Measurements from ENCODE around the gene C6orf47.

C6orf47 gene

GRCh38 chr6:31690231-31691077 lies 29.9 kb upstream of the C6orf47 start:
- DNase-seq = no peak
- H3K4me1 Mint-ChIP-seq = peaks cover 13% of the 10 kb centered on the region
- H3K9me3 Mint-ChIP-seq = no peaks in the 10 kb centered on the region
- H3K27ac Mint-ChIP-seq = peak overlapping the region; percentile 97
- H3K36me3 Mint-ChIP-seq (ENCODE audit: low read depth) = peaks cover 65% of the 10 kb centered on the region
- H3K4me3 Mint-ChIP-seq = peak overlapping the region; percentile 29
- TF ChIP-seq CTCF (IDR thresholded peaks at IDR 0.05) = no peak
- no peaks in the 10 kb centered on the region for H3K27me3 Mint-ChIP-seq (ENCODE audit: low read depth, poor library complexity)

- H3K27ac Mint-ChIP-seq = peak overlapping the region; percentile 97
- H3K4me3 Mint-ChIP-seq = no peak overlapping the region
- H3K4me1 Mint-ChIP-seq = peaks cover 13% of the 10 kb centered on the region
- no peaks in the 10 kb centered on the region for H3K9me3 Mint-ChIP-seq
- DNase-seq = no peak
- H3K36me3 Mint-ChIP-seq (ENCODE audit: low read depth) = peaks cover 66% of the 10 kb centered on the region
- peak; percentile 24 for TF ChIP-seq CTCF (IDR thresholded peaks at IDR 0.05)
- no peaks in the 10 kb centered on the region for H3K27me3 Mint-ChIP-seq (ENCODE audit: low read depth, poor library complexity)
These were observed 28.9 kb upstream of the C6orf47 start for GRCh38 chr6:31689249-31690110.

- Mint-ChIP-seq H3K4me1 (peaks cover 22% of the 10 kb centered on the region), H3K27me3 (ENCODE audit: low read depth, poor library complexity) (peaks cover 3% of the 10 kb centered on the region), H3K36me3 (ENCODE audit: low read depth) (peaks cover 59% of the 10 kb centered on the region), H3K4me3 (no peak overlapping the region), H3K9me3 (no peaks in the 10 kb centered on the region), H3K27ac (peak overlapping the region; percentile 64)
- no peak for DNase-seq
- no peak for TF ChIP-seq CTCF (IDR thresholded peaks at IDR 0.05)
These were observed 27.5 kb upstream of the C6orf47 start for GRCh38 chr6:31687860-31688693.

GRCh38 chr6:31687321-31687720 lies 26.7 kb upstream of the C6orf47 start:
- Mint-ChIP-seq H3K27me3 (ENCODE audit: low read depth, poor library complexity) (peaks cover 4% of the 10 kb centered on the region), H3K36me3 (ENCODE audit: low read depth) (peaks cover 51% of the 10 kb centered on the region), H3K4me1 (peaks cover 27% of the 10 kb centered on the region), H3K27ac (no peak overlapping the region), H3K9me3 (no peaks in the 10 kb centered on the region), H3K4me3 (no peak overlapping the region)
- no peak for DNase-seq
- no peak for TF ChIP-seq CTCF (IDR thresholded peaks at IDR 0.05)

GRCh38 chr6:31686483-31686882 lies 25.9 kb upstream of the C6orf47 start:
- Mint-ChIP-seq H3K4me3 (no peak overlapping the region), H3K9me3 (no peaks in the 10 kb centered on the region), H3K27me3 (ENCODE audit: low read depth, poor library complexity) (peaks cover 12% of the 10 kb centered on the region), H3K27ac (peak overlapping the region; percentile 88), H3K36me3 (ENCODE audit: low read depth) (peaks cover 48% of the 10 kb centered on the region), H3K4me1 (peaks cover 34% of the 10 kb centered on the region)
- DNase-seq = no peak
- TF ChIP-seq CTCF (IDR thresholded peaks at IDR 0.05) = no peak

All from nephron progenitor cell (in vitro differentiated cells).